GM21367 (cell line): ENCODE measurements around the gene PDX1.
"Not testable (repeated sequence)": the region's sequence is repeated elsewhere in the genome, so short reads cannot be mapped to it uniquely, and the experiment has no call there.

Source experiments
- ATAC-seq: cut with Tn5 transposase; IDR thresholded peaks from one replicate; pipeline ENCODE4 v1.9.1; 2021; ENCODE audit not compliant: unreplicated experiment

The PDX1 gene

DNA sequence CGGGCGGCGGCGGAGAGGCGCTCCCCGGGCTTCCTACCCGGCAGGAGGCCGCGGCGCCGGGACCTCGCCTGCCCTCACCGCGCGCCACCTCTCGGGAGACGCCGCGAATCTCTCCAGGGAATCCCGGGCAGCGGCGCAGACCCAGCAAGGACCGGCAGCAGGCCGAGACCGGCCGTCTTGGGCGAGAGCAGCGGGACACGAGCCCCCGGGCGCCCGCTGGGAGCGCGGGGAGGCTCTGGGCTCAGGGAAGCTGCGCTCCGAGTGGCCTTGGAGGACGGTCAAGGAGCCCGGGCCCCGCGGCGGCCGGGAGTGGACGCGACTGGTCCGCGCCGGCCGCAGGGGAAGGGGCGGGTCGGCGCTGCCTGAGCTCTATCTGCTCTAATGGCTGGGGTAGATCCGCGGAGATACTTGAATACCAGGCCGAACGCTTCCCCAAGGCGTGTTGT, 34.6 kb downstream of the PDX1 start:
- no peak for ATAC-seq

DNA sequence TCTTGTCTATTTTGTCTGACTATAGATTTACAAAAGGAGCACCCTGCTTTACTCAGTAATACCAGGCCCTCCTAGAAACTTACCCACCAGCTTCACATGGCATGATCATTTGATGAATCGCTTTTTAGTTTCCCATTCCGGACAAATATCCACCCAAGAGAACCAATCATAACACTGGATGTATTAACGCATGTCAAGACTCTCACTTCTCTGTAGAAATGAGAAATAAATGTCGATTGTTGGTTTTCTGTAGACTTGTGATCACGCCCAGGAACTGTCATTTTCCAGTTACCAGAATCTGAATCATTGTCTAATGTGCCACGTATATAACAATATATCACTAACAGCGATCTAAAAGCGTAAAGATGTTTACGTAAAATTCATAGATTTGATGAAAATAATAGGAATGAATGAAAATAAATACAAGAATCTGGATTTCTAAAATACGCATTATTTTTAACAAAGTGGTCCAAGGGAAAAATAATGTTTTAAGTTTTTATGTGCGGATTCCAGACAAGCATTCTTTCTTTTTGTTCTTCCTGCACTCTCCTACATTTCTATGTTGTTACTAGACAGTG, 35.3 kb downstream of the PDX1 start:
- no peak for ATAC-seq

DNA sequence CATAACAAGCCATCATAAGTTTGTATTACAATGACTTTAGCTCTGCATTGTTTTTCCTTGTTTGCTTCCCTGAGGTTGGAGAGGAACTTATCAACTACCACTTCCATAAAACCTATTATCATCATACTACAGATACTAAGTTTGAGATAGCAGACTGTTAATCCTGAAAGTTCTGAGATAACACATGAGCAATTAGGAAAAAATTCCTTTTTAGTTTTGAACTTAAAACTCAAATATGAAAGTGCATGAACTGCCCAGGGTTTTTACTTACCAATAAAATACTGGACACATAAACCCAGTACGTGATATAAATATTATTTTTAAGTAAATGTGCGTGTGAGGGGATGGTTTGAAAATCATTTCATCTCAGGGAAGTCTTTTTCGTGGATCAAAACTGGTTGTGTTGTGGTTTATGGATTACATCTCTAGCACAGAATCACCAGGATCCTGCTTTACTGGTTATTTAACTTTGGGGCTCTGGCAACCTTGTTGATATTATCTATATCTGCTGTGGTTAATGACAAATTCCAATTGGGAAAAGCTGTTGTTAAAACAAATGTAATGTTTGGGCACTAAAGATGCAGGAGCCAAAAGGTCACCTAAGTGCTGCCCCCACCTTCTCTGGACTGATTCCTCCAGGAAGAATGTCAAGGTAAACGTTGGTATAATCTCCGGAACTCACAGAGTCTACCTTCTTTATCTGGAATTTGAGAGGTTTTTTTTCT, 36.9 kb downstream of the PDX1 start:
- no peak for ATAC-seq

DNA sequence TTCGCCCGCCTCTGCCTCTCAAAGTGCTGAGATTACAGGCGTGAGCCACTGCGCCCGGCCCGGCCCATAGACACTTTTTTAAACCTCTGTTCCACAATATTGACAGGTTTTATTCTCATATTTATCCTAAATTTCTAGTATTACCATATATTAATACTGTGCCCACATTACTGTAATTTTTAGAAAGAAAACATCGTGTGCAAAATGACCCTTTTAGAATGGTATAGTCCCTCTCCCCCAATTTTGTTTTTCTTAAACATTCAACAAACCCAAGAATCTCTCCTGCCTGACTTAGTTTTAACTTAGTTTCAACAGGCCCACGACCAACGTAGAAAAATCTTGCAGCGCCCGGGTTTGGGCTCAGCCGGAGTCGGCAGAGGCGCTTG, 40.2 kb downstream of the PDX1 start:
- no peak for ATAC-seq

DNA sequence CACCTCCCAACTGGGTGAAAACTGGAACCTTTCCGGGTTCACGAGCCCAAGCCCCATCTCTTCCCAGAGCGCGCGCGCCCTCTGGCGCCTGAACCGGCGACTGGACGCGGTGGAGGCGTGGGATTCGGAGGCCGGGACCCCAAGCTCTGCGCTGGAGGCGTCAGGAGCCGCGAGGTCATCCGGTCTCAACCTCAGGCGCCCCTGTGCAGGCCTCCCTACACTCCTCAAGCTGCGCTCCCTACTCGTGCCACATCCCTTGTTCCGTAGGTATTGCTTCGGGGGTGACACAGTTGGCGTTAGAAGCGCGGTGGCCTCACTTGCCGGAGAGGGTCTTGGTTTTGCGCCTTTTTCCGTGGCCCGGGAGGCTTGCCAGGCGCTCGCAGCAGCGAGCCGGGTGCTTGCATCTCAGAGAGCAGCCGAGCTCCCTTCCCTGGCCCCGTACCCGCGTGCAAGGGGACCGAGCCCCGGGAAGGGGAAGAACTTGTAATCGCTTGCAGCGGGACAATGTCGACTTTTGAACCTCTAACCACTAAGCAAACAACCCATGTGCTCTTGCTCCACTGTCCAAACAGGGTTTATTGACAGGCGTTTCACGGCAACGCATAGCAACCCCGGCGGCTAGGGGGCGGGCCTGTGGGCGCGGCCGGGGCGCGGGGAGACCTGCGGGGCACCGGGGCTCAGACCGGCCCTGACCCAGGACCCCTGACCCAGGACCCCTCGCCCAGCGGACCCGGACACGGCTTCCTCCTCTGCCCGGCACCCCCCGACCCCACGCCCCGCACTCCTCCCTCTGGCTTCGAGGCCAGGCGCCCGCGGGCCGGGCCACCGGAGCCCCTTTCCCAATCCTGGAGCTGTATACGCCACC, 40.8 kb downstream of the PDX1 start:
- ATAC-seq, result no peak

DNA sequence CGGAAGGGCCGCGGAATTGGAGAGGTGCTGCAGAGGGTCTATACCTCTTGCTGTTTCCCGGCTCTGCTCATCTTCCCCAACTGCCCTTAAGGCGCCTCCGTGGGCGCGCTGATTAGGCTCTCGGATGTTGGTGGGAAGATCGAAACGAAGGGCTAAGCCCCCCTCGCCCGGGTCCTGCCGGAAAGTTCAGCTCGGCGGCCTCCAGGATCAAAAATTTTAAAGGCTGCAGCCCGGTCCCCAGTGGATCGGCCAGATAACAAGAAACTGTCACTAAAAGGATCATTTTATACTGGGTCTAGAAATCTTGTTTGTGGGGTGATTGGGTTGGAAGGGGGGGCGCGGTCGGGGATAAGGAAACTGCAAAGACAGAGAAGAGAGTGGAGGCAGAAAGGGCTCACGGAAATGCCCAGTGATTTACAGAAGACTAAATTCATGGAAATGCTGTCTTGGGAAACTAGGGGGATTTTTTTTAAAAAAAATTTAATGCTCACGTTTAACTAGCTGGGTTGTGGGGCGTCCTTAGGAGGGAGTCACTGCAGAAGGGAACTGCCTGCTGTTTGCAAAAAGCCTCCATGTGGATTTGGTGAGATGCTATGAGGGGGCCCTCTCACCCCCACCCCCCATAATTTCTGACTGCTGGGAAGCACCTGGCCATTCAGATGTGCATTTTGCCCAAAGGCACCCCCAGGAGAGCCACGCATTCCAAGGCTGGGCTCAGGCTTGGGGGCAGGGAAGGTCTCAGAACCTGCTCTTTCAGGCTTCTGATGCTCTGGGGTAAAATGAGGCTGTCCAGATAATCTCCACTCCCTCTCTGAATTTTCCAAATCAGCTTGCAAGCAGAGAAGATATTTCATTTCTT, 41.7 kb downstream of the PDX1 start:
- no peak for ATAC-seq

DNA sequence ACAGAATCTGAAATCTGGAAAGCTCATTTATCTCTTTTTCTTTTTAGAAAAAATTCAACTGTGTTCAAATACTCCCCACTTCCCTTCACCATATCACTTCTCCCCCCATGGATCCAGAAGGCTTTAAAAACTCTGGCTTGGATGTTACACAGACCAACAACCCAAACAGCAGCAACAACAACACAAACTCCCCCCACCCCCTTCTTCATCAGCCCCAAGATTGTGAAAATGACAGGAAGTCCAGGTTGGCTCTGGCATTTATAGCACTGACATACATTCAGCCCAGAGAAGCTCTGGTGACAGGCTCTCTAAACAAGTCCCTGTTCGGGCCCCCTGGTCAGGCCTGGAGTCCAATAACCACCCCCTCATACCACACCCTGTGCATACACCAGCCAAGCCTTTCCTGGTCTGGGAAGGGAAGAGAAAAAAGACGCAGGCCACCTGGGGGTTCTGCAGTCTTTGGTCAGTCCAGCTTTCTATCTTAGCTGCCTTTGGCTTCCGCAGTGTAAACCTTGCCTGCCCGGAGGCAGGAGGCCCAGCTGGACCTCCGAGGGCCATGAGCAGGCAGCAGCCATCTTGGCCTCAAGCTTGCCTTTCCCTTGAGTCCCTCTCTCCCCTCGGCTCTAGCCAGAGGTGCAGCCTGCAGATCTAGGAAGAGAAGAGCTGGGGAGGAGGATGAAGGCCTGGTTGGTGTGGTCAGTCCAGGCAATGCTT, 42.5 kb downstream of the PDX1 start:
- ATAC-seq, result no peak

DNA sequence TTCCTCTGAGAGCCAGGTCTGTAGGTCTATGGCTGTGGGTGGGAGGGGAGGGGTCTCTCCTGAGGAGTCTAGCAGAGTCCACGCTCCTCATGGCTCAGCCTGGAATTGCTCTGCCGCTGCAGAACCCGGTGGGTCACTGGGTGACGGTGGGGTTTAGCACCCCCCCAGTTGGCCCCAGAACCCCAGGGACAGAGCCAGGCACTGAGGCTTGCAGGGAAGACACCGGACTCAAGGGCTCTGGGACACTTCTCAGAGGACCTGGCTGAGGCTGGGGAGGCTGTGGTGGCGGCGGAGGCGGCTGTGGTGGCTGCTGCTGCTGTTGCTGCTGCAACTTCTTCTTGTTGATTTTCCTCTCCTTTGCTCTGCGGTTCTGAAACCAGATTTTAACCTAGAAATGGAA, 43.2 kb downstream of the PDX1 start:
- no peak for ATAC-seq

DNA sequence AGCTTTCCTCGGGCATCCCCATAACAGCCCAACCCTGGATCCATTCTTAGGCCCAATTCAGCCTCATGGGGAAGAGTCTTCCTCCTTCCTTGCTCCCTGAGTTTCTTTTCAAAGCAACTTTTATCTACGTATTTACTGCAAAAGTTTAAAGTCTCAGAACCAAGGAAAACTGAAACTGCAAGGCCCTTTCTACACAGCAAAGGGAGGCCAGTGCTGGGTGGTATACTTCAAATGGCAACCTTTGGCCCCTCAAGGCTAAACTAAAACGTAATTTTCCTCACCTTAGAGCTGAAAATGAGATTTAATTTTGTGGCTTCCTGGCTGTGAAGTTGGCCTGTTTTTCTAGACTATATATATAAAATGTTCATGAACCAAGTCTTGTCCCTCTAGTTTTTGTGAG, 43.7 kb downstream of the PDX1 start:
- no peak for ATAC-seq

DNA sequence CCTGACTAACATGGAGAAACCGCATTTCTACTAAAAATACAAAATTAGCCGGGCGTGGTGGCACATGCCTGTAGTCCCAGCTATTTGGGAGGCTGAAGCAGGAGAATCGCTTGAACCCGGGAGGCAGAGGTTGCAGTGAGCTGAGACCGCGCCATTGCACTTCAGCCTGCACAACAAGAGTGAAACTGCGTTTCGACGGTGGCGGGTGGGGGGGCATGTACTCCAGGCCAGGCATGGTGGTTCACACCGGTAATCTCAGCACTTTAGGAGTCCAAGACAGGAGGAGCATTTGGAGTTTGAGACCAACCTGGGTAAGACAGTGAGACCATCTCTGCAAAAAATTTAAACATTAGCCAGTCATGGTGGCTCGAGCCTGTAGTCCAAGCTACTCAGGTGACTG, 44.4 kb downstream of the PDX1 start:
- not testable (repeated sequence) for ATAC-seq

DNA sequence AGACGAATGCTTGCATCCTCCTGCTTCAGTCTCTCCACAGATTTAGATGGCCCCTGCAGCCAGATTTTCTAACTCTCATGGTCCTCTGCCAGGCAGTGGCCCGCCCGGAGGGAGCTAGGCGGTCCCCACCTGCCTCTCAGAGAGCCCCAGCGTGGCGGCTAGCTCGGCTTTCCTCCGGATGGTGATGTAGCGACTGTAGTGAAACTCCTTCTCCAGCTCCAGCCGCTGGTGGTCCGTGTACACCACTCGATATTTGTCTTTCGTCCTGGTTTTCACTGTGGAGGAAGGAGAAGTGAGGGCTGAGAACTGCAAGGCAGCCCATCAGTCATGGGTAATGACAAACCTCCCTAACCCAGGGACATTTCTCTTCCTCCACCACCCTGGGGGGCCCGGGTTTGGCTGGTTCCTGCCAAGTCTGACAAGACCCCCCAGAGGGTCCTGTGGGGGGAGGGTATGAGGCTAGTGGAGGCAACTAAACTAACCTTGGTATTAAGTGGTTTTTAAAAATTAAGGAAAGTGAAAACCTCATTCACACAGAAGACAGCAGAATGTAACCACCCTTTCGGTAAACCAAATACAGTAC, 45.0 kb downstream of the PDX1 start:
- ATAC-seq, result no peak

DNA sequence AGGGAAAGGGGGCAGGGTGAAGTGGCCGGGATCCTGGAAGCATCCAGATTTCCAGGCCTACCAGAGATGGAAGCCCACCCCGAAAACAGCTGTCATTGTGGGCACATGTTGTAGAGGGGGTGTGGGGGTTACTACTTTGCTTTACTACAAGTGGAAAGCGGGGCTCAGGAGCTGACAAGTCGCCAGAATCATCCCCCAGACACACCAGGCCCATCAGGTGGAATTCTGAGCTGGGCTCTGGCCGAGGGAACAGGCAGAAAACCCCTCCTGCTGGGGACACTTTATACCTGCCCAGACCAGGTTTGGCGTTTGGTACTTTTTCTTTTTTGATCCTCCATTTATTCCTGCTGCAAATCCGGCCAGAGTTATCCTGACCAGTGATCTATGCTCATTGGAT, 45.5 kb downstream of the PDX1 start:
- ATAC-seq, result no peak

DNA sequence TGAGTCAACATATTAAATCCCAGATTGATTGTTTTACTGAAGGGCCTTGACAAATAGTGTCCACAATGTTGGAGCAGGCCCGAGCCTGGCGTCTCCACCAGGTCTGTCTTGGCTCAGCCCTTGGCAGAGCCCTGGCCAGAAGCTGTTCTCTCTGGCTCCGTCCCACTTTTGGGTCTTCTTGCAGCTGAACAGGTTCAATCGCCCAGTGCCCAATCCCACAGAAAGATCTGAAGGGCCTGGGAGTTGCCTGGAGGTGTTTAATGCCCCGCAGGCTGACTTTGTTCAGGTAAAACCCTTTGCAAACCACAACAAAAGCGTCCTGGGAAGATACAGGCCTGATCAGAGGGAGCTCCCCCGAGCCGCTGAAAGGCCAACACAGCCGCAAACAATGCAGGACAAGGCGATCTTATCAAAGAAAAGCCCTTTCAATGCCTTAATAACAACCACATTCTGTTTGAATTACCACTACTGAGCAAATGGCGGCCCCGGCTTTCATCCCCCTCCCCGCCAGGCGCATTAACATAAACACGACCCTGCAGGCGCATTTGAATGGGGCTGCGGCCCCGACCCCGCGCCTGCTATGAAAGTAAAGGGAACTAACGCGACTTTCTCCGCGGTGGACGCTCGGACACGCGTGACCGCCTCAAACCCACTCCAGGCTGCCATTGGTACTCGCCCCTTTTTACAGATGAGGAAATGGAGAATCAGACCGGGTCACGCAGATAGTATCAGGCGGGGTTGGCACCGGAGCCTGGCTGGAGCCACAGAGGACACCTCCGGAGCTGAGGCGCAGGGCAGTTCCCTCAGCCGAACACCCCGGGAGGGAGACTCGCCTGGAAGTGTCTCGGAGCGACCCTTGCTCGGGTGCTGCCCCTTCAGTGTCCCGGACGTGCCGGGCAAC, 46.2 kb downstream of the PDX1 start:
- no peak for ATAC-seq

DNA sequence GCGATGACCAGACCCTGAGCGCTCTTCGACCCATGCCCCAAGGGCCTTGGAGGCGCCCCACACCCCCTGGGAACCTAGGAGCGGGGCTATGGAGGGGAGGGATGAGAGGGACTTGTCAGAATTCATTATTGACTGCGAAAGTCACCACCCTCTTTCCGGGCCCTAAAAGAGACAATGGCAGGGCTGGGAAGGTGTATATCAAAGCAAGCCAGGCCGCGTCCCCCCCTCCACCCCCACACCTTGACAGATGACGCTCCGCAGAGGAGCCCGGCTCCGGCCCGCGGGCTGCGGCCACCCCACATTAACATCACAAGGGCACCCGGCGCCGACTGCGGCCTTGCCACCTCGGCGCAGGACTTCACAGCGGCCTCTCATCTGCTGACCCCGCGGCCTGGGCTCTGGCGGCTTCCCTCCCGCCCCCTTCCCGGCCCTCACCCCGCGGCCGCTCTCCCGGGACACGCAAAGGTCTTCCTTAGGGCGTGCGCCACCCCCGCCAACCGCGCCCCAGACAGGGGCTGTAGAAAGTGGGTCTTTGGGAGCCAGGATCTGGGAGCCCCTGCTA, 46.9 kb downstream of the PDX1 start:
- ATAC-seq, result no peak

DNA sequence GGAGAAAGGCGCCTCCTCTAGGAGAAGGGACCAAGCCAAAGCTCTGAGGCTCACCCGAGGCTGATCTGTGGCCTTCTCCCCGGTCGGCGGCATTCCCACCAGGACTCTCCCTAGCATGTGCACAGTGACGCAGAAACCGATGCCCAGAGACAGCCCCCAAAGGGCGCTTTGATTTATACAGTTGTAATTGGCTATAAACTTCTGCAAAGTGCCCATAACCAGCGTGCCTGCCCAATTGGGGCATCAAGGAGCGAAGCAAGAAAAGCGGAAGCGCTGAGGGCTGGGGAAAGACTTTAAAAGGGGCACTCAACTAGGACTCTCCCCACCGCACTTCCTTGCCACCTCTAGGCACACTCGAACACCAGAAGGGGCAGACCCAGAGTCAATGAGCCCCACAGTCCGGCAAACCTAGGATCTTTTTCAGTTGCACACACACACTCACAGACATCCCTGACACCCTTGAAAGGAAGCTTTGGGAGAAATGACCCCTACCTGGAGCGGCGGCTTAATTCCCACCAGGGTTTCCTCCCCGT, 47.5 kb downstream of the PDX1 start:
- ATAC-seq, result no peak

DNA sequence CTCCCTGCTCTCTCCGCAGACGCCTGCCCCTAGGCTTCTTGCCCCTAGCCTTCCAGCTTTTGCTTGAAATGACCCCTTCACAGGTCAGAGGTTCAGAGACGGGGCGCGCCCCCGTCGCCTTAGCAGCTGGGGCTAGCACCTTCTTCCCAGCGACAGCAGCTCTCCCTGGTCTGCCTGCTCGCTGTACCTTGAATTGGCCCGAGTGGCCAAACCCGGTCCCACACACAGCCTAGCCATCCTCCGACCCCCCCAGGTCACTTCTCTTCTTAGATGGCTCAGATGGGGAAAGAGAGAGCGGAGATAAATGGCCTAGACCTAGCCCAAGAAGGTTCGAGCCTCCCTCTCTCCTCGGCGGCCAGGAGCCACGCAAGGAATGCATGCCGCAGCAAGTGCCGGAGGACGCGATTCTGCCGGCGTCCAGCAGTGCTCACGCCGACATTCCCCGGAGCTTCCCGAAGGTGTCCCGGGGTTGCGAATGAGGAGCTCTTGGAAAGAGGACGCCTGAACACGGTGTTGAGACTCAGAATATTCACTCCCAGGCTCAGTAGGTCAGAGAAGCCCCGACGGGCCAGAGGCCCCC, 48.0 kb downstream of the PDX1 start:
- no peak for ATAC-seq

DNA sequence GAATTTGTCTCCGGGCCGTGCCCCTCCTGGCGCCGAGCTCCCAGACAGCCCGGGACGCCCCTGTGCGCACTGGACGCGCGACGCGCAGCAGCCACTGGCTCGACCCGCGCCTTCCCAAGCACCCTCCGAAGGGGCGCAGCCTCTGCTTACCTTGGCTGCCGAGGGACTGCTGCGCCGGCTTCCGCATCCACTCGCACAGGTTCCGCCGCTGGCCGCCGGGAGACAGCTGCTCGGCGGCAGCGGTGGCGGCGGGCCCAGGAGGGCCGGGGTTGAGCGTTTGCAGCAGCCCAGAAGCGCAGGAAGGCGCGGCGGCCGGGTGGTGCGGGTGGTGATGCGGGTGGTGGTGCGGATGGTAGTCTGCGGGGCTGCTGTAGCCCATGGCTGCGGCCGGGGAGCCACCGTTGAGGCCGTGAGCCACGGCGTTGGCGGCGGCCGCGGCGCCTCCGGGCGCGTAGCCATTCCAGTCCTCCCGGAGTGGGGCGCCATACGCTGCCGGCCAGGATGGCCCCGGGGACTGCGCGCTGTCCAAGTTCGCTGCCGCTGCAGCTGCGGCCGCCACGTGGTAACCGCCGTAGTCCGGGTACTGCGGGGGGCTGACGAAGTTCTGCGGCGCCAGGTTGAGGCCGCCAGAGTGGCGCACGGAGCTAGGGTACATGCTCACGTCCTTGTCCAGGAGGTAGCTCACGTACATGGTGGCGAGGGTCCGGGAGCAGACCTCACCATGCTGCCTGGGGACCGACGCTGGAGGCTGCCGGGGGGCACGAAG, 48.7 kb downstream of the PDX1 start:
- ATAC-seq, result no peak
